OCI-LY7 (cell line): Measurements from ENCODE around the gene CFAP298. TPM values are rescaled to one million over a fixed set of nuclear protein-coding genes. Genes with fewer than 3 reads are reported as not detected.

Source experiments
- BruUV-seq: library from RNA; stranded (reverse); fragments of 400-500 nt; replicated peaks from 2 replicates; lab custom pipeline; 2021; lab: Mats Ljungman, UMichigan
- CTCF ChIA-PET: fragments of 300-600 bp; sonication (Branson Sonifier 250); formaldehyde crosslinking; loops from one replicate; lab custom pipeline; 2022; ENCODE audit warnings: antibody characterized with exemption; ENCODE audit not compliant: unreplicated experiment; lab: Charles Lee
- POLR2A ChIA-PET: fragments of 300-600 bp; sonication (Branson Sonifier 250); formaldehyde crosslinking; loops from one replicate; lab custom pipeline; 2022; ENCODE audit warnings: antibody characterized with exemption; lab: Charles Lee
- DNase-seq: peaks from one replicate; pipeline ENCODE4 v3.0.0-alpha.2; 2015; ENCODE audit warnings: low spot score
- H2AFZ ChIP-seq: fragments of 200-600 bp; sonication (generic), shearing (Covaris generic); 2 replicates; pipeline ENCODE4 v1.6.1; 2014; ENCODE audit warnings: mild to moderate bottlenecking, antibody characterized with exemption, low read length, moderate library complexity
- H3K27ac ChIP-seq: fragments of 200-600 bp; sonication (generic); 2 replicates; pipeline ENCODE4 v1.5.1; 2014; ENCODE audit warnings: mixed run types, low read depth, mild to moderate bottlenecking, moderate library complexity, low read length, inconsistent platforms; ENCODE audit not compliant: poor library complexity, severe bottlenecking
- H3K36me3 ChIP-seq: fragments of 200-600 bp; sonication (generic); 2 replicates; pipeline ENCODE4 v1.6.1; 2014; ENCODE audit warnings: mild to moderate bottlenecking, antibody characterized with exemption, low read length, moderate library complexity, mixed read lengths; ENCODE audit not compliant: insufficient read depth
- H3K4me1 ChIP-seq: fragments of 200-600 bp; sonication (generic); 2 replicates; pipeline ENCODE4 v1.5.1; 2014; ENCODE audit warnings: mild to moderate bottlenecking, low read length; ENCODE audit not compliant: insufficient read depth, poor library complexity, severe bottlenecking
- H3K4me2 ChIP-seq: fragments of 200-600 bp; sonication (generic); 2 replicates; pipeline ENCODE4 v1.6.1; 2014; ENCODE audit warnings: mild to moderate bottlenecking, low read length
- H3K4me3 ChIP-seq: fragments of 200-600 bp; sonication (generic); 2 replicates; pipeline ENCODE4 v1.5.1; 2014; ENCODE audit warnings: mild to moderate bottlenecking, low read depth, low read length; ENCODE audit not compliant: poor library complexity, severe bottlenecking
- H3K79me2 ChIP-seq: fragments of 200-600 bp; sonication (generic); 2 replicates; pipeline ENCODE4 v1.6.1; 2016; ENCODE audit warnings: low read depth, mild to moderate bottlenecking, low read length, moderate library complexity, mixed read lengths; ENCODE audit not compliant: insufficient read depth
- H3K9me2 ChIP-seq: fragments of 200-600 bp; sonication (generic); 2 replicates; pipeline ENCODE4 v1.6.1; 2016; ENCODE audit warnings: mild to moderate bottlenecking, low read length, mixed read lengths; ENCODE audit not compliant: insufficient read depth
- H3K9me3 ChIP-seq: fragments of 200-600 bp; sonication (generic); 2 replicates; pipeline ENCODE4 v1.6.1; 2014; ENCODE audit warnings: mild to moderate bottlenecking, mixed run types, low read length, mixed read lengths
- H4K20me1 ChIP-seq: fragments of 200-600 bp; sonication (generic); 2 replicates; pipeline ENCODE4 v1.6.1; 2014; ENCODE audit warnings: mild to moderate bottlenecking, antibody characterized with exemption, low read length, moderate library complexity, mixed read lengths; ENCODE audit not compliant: insufficient read depth
- CTCF ChIP-seq: fragments of 200-600 bp; sonication (generic); conservative IDR thresholded peaks from 2 replicates; pipeline ENCODE4 v1.5.1; 2014; ENCODE audit warnings: mild to moderate bottlenecking, antibody characterized with exemption, low read length, moderate library complexity, mixed read lengths
- EZH2phosphoT487 ChIP-seq: fragments of 200-600 bp; sonication (generic); IDR thresholded peaks from 2 replicates; pipeline ENCODE4 v1.6.1; 2018; ENCODE audit warnings: low read depth, borderline replicate concordance, mild to moderate bottlenecking, mixed run types, antibody characterized with exemption, low read length, moderate library complexity, mixed read lengths
- intact Hi-C: fragments of 100-400 bp; cut with micrococcal nuclease; formaldehyde crosslinking; loops from one replicate; pipeline ENCODE4 v1.10.0; 2022; ENCODE audit not compliant: unreplicated experiment
- total RNA-seq, 2 experiments: library from RNA; depleted of rRNA in 1 of 2; stranded (reverse); fragments of >200 nt in 1 of 2; shearing (Covaris generic) in 1 of 2; gene quantifications; 2 replicates each; pipeline ENCODE4 v1.2.3, GENCODE V29; 2014 to 2022

The CFAP298 gene
- total RNA-seq, 2 experiments from 2014 or later: 43.6 to 64.2 TPM

DNA sequence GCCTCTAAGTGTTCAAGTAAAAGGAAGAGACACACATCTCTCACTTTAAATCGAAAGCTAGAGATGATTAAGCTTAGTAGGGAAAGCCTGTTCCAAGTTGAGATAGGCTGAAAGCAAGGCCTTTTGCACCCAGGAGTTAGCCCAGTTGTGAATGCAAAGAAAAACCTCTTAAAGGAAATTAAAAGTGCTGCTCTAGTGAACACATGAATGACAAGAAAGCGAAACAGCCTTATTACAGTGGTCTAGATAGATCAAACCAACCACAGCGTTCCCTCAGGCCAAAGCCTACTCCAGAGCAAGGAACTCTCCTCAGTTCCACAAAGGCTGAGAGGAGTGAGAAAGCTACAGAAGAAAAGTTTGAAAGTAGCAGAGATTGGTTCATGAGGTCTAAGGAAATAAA lies 41.7 kb downstream of the CFAP298 start:
- TF ChIP-seq CTCF (no peak), EZH2phosphoT487 (no peak)
- H3K9me3 ChIP-seq: no peaks in the 10 kb centered on the region
- H3K79me2 ChIP-seq: no peaks in the 10 kb centered on the region
- H3K4me1 ChIP-seq: peaks cover 17% of the 10 kb centered on the region
- no peaks in the 10 kb centered on the region for H3K9me2 ChIP-seq
- H3K4me2 ChIP-seq: no peak overlapping the region; the same call in 1 of the 2 replicates
- BruUV-seq: no TSS peak
- H2AFZ ChIP-seq: no peak overlapping the region
- no peaks in the 10 kb centered on the region for H3K36me3 ChIP-seq
- H3K4me3 ChIP-seq: no peak overlapping the region
- H4K20me1 ChIP-seq: no peaks in the 10 kb centered on the region
- H3K27ac ChIP-seq: no peak overlapping the region
- DNase-seq: no peak
- intact Hi-C loops: no loop called here
- ChIA-PET POLR2A (interaction anchor here (0.5 to 1.3 kb wide), 2 partner anchors 18 to 170 kb away, joined by 3 to 4 read pairs; no protein-coding TSS in a partner anchor), CTCF (no interaction called here)

DNA sequence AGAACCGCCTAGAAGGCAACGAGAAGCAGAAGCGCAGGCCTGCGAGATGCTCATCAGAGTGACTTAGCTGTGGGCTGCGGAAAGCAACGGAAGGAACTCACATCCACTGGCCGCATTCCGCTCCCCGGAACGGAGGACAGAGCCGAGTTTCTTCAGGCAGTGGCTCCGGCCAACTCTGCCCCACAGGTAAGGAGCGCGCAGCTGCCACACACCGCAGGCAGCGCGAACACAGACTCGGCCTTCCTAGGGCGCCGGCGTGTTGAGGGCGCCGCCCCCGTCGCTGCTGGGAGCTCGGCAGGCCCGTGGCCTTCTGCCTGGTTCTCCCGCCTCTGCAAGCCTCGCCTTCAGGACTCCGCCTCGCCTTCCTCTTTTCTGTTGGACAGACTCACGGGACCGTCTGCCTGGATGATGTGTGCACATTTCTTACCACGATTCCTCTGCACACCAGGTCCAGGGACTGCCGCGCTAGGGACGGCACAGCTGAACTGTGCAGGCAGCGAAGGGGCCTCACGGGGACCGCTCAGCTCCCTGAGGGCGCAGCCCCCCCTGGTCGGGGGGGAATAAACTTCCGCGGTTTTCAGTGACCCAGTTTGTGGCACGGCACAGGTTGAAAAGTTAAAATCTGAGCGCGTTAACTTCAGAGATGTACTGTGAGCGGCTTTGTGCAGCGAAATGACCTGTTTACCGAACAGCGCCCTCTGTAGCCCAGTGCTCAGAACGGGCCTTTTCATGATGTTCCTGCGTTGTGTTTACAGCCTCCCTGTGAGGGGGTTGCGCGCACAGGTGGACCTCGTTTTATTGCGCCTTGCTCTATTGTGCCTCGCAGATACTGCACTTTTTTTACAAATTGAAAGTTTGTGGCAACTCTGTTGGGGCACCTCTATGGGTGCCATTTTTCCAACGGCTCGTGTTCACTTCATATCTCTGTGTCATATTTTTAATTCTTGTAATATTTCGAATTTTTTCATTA lies 42.6 kb downstream of the CFAP298 start:
- Histone ChIP-seq H2AFZ (peak overlapping the region; percentile 98), H3K79me2 (no peaks in the 10 kb centered on the region), H3K9me2 (no peaks in the 10 kb centered on the region), H4K20me1 (no peaks in the 10 kb centered on the region), H3K9me3 (no peaks in the 10 kb centered on the region), H3K36me3 (no peaks in the 10 kb centered on the region), H3K4me1 (peaks cover 17% of the 10 kb centered on the region), H3K27ac (no peak overlapping the region), H3K4me3 (peak overlapping the region; percentile 65), H3K4me2 (peak overlapping the region; percentile 79)
- POLR2A ChIA-PET: interaction anchor here (1.3 kb wide), 1 partner anchor 19 kb away, joined by 4 read pairs; no protein-coding TSS in a partner anchor
- CTCF ChIA-PET: no interaction called here
- BruUV-seq: no TSS peak
- peak; percentile 80 for DNase-seq
- intact Hi-C loops: loop anchor here (5.0 kb wide), 1 partner anchor 167 kb away; no protein-coding TSS in a partner anchor
- no peak for TF ChIP-seq EZH2phosphoT487
- TF ChIP-seq CTCF: peak; percentile 89
